K562 (cell line): ENCODE results near the gene U2SURP. TPM values are rescaled to one million over a fixed set of nuclear protein-coding genes. Genes with fewer than 3 reads are reported as not detected.

Source experiments
- ATAC-seq: fragments of 200-7000 bp; cut with Tn5 transposase; 3 replicates; pipeline ENCODE4 v1.9.1; 2020; ENCODE audit warnings: moderate library complexity
- BruUV-seq: library from RNA; stranded (reverse); fragments of 400-500 nt; replicated peaks from 2 replicates; lab custom pipeline; 2021; lab: Mats Ljungman, UMichigan
- CTCF ChIA-PET: fragments of 300-600 bp; formaldehyde crosslinking; extraction: SDS; loops from one replicate; lab custom pipeline; 2021; ENCODE audit warnings: low intra/inter-chr PET ratio; lab: Yijun Ruan, JAX
- POLR2A ChIA-PET: fragments of 300-600, 350-650 bp; sonication (Branson Sonifier 250); formaldehyde crosslinking; extraction: SDS; loops from one replicate; lab custom pipeline; 2021; ENCODE audit warnings: antibody characterized with exemption, inconsistent platforms; lab: Yijun Ruan, JAX
- DNase-seq, 4 experiments: peaks; one replicate each; pipeline versions ENCODE4 v3.0.0 to v3.0.0-alpha.2; 2011 to 2018; ENCODE audit warnings: low spot score in 3 of 4, mixed read lengths in 3 of 4; ENCODE audit errors: extremely low read depth in 1 of 4
- FAIRE-seq: peaks from 2 replicates; lab custom pipeline; 2011; peaks lifted over from hg19 to GRCh38; lab: Jason Lieb, UNC
- H2AFZ ChIP-seq: 2 replicates; pipeline ENCODE4 v1.6.0; 2011; ENCODE audit warnings: low read depth, low read length, control low read depth, inconsistent platforms
- H3K27ac ChIP-seq: fragments of 200-600 bp; 3 replicates; pipeline ENCODE4 v1.8.0; 2011; ENCODE audit warnings: low read depth, mild to moderate bottlenecking, control low read depth, inconsistent platforms, low read length, moderate library complexity, mixed read lengths; ENCODE audit errors: extremely low read depth
- H3K27me3 ChIP-seq, 2 experiments: fragments of 300-600 bp in 1 of 2; 2 replicates in 1 of 2; 3 replicates in 1 of 2; pipeline versions ENCODE4 v1.6.0 to v1.8.0; 2011; ENCODE audit warnings: inconsistent platforms in 2 of 2, low read length in 2 of 2, mild to moderate bottlenecking in 1 of 2, mixed read lengths in 1 of 2, moderate library complexity in 1 of 2; ENCODE audit not compliant: control insufficient read depth in 2 of 2, insufficient read depth in 2 of 2
- H3K36me3 ChIP-seq: fragments of 300-600 bp; 3 replicates; pipeline ENCODE4 v1.8.0; 2011; ENCODE audit warnings: mild to moderate bottlenecking, low read length, inconsistent platforms; ENCODE audit not compliant: control insufficient read depth, insufficient read depth
- H3K4me1 ChIP-seq, 2 experiments: fragments of 200-600 bp in 1 of 2; replicated peaks in 1 of 2; 2 replicates in 1 of 2; 3 replicates in 1 of 2; pipeline versions ENCODE4 v1.5.1 to v1.8.0; 2011; ENCODE audit warnings: inconsistent platforms in 2 of 2, low read length in 2 of 2, mild to moderate bottlenecking in 1 of 2, mixed read lengths in 1 of 2, moderate library complexity in 1 of 2; ENCODE audit not compliant: control insufficient read depth in 2 of 2, insufficient read depth in 2 of 2
- H3K4me2 ChIP-seq: 2 replicates; pipeline ENCODE4 v1.6.1; 2011; ENCODE audit warnings: low read length, control low read depth, inconsistent platforms, mixed read lengths; ENCODE audit not compliant: insufficient read depth
- H3K4me3 ChIP-seq: fragments of 200-600 bp; sonication (generic), shearing (Covaris generic); 2 replicates; pipeline ENCODE4 v1.5.1; 2016; ENCODE audit warnings: control low read depth, inconsistent platforms
- H3K79me2 ChIP-seq: fragments of 200-600 bp; 3 replicates; pipeline ENCODE4 v1.8.0; 2011; ENCODE audit warnings: low read length, inconsistent platforms; ENCODE audit not compliant: control insufficient read depth, insufficient read depth
- H3K9ac ChIP-seq, 2 experiments: 2 replicates each; pipeline versions ENCODE4 v1.6.0 to v1.6.1; 2011; ENCODE audit warnings: low read depth in 2 of 2, low read length in 2 of 2, control low read depth in 1 of 2, inconsistent platforms in 1 of 2, mild to moderate bottlenecking in 1 of 2, mixed read lengths in 1 of 2; ENCODE audit not compliant: insufficient read depth in 1 of 2
- H3K9me1 ChIP-seq: one replicate; pipeline ENCODE4 v1.6.0; 2011; ENCODE audit warnings: inconsistent platforms, mild to moderate bottlenecking, low read length, moderate library complexity; ENCODE audit not compliant: control insufficient read depth, insufficient read depth
- H3K9me3 ChIP-seq: replicated peaks from 2 replicates; pipeline ENCODE4 v1.5.1; 2011; ENCODE audit warnings: low read depth, low read length, inconsistent platforms; ENCODE audit not compliant: control insufficient read depth, insufficient read depth
- H4K20me1 ChIP-seq: replicated peaks from 2 replicates; pipeline ENCODE4 v1.6.1; 2011; ENCODE audit warnings: low read length, inconsistent platforms, mixed read lengths; ENCODE audit not compliant: control insufficient read depth, insufficient read depth
- CC2D1A ChIP-seq: fragments of 450-650 bp; IDR thresholded peaks from 2 replicates; pipeline ENCODE4 v1.6.1; 2017; ENCODE audit warnings: mild to moderate bottlenecking
- CSDE1 ChIP-seq, 2 experiments: fragments of 450-650 bp; IDR thresholded peaks; 2 replicates each; pipeline ENCODE4 v1.6.1; 2016; ENCODE audit warnings: mild to moderate bottlenecking in 1 of 2
- DLX4 ChIP-seq: fragments of 250-450 bp; sonication (Bioruptor Pico); IDR thresholded peaks from 2 replicates; pipeline ENCODE4 v1.6.1; 2021; ENCODE audit warnings: mild to moderate bottlenecking
- KAT2B ChIP-seq: IDR thresholded peaks from one replicate; pipeline ENCODE4 v1.6.1; 2012; ENCODE audit warnings: low read depth, mild to moderate bottlenecking, control low read depth, inconsistent platforms, low read length, moderate library complexity
- LARP7 ChIP-seq: fragments of 450-650 bp; IDR thresholded peaks from 2 replicates; pipeline ENCODE4 v1.6.1; 2016
- MXD1 ChIP-seq: fragments of 250-450 bp; sonication (Bioruptor Pico); IDR thresholded peaks from 2 replicates; pipeline ENCODE4 v1.8.0; 2021; ENCODE audit warnings: borderline replicate concordance, mild to moderate bottlenecking, moderate library complexity; ENCODE audit not compliant: poor library complexity, severe bottlenecking
- MYNN ChIP-seq, 2 experiments: sonication (generic); formaldehyde crosslinking in 1 of 2; IDR thresholded peaks; 2 replicates each; pipeline versions ENCODE4 v1.5.0 to v1.6.1; 2016 to 2020; ENCODE audit warnings: antibody characterized with exemption in 1 of 2, missing genetic modification reagents in 1 of 2
- NFIC ChIP-seq: fragments of 450-650 bp; IDR thresholded peaks from 2 replicates; pipeline ENCODE4 v1.6.1; 2017; ENCODE audit warnings: mild to moderate bottlenecking, inconsistent platforms
- NONO ChIP-seq, 2 experiments: fragments of 200-400 bp in 1 of 2; fragments of 450-650 bp in 1 of 2; formaldehyde crosslinking in 1 of 2; IDR thresholded peaks; 2 replicates each; pipeline ENCODE4 v1.6.1; 2017; ENCODE audit warnings: low read depth in 2 of 2, mild to moderate bottlenecking in 2 of 2, moderate library complexity in 2 of 2, low read length in 1 of 2
- NR1H2 ChIP-seq: sonication (generic); formaldehyde crosslinking; IDR thresholded peaks from 2 replicates; pipeline ENCODE4 v1.4.0; 2020; ENCODE audit warnings: mild to moderate bottlenecking, missing genetic modification reagents
- PHF21A ChIP-seq: fragments of 450-650 bp; IDR thresholded peaks from 2 replicates; pipeline ENCODE4 v1.6.1; 2017; ENCODE audit warnings: low read depth, borderline replicate concordance
- SMARCA5 ChIP-seq: fragments of 450-650 bp; IDR thresholded peaks from 2 replicates; pipeline ENCODE4 v1.6.1; 2016
- TCF3 ChIP-seq: sonication (generic); formaldehyde crosslinking; IDR thresholded peaks from 2 replicates; pipeline ENCODE4 v1.4.0; 2020; ENCODE audit warnings: mild to moderate bottlenecking, missing genetic modification reagents
- ZNF717 ChIP-seq: fragments of 250-450 bp; sonication (Bioruptor Pico); IDR thresholded peaks from 2 replicates; pipeline ENCODE4 v1.5.0; 2021
- WGBS: fragments of 100-300 bp; shearing (Covaris generic); methylation state at CpG from one replicate; pipeline ENCODE4 v1.1.6; 2016; ENCODE audit warnings: low coverage, mixed read lengths; ENCODE audit not compliant: insufficient coverage; ENCODE audit errors: missing lambda C conversion rate; 5-methylcytosine and 5-hydroxymethylcytosine counted together
- in situ Hi-C: fragments of 300-500 bp; cut with MboI; formaldehyde crosslinking; loops from 4 replicates; pipeline ENCODE4 v1.15.0; 2018; ENCODE audit warnings: inconsistent platforms, mixed read lengths
- intact Hi-C: fragments of 100-400 bp; cut with micrococcal nuclease; formaldehyde crosslinking; loops from 2 replicates; pipeline ENCODE4 v1.14.2; 2022
- polyA plus RNA-seq, 8 experiments: library from polyadenylated mRNA; depleted of rRNA in 4 of 8; stranded (reverse) in 5 of 8; unstranded in 3 of 8; fragments of >200 nt; fragmentation: Nextera tagmentation in 2 of 8; fragmentation: Illumina TruSeq in 1 of 8; extraction: Ambion mirVana in 2 of 8; extraction: Trizol in 1 of 8; gene quantifications; 2 replicates each; pipeline versions ENCODE4 v1.2.1 to v1.2.3, GENCODE V29; 2011 to 2014; ENCODE audit warnings: inconsistent platforms in 1 of 8, missing spikeins in 1 of 8
- total RNA-seq, 7 experiments: library from RNA; depleted of rRNA in 6 of 7; stranded (reverse); fragments of >200 nt in 6 of 7; fragmentation: Illumina TruSeq in 2 of 7; extraction: Trizol in 2 of 7; gene quantifications; 2 replicates each; pipeline versions ENCODE4 v1.2.1 to v1.2.3, GENCODE V29; 2011 to 2021; ENCODE audit warnings: low replicate concordance in 1 of 7
- TF ChIP-seq, protein P1 (sequence below): fragments of 450-650 bp; IDR thresholded peaks from 2 replicates; pipeline ENCODE4 v1.7.0; 2016; ENCODE audit warnings: borderline replicate concordance
- TF ChIP-seq, protein P2 (sequence below): fragments of 450-650 bp; IDR thresholded peaks from 2 replicates; pipeline ENCODE4 v1.6.1; 2017; ENCODE audit warnings: mild to moderate bottlenecking, moderate library complexity

The U2SURP gene
- total and polyA plus RNA-seq, 9 of the 15 experiments (the other 6 are each of a cell fraction or from before 2014, with no cell fraction given) = 128 to 322 (median 191) TPM

DNA sequence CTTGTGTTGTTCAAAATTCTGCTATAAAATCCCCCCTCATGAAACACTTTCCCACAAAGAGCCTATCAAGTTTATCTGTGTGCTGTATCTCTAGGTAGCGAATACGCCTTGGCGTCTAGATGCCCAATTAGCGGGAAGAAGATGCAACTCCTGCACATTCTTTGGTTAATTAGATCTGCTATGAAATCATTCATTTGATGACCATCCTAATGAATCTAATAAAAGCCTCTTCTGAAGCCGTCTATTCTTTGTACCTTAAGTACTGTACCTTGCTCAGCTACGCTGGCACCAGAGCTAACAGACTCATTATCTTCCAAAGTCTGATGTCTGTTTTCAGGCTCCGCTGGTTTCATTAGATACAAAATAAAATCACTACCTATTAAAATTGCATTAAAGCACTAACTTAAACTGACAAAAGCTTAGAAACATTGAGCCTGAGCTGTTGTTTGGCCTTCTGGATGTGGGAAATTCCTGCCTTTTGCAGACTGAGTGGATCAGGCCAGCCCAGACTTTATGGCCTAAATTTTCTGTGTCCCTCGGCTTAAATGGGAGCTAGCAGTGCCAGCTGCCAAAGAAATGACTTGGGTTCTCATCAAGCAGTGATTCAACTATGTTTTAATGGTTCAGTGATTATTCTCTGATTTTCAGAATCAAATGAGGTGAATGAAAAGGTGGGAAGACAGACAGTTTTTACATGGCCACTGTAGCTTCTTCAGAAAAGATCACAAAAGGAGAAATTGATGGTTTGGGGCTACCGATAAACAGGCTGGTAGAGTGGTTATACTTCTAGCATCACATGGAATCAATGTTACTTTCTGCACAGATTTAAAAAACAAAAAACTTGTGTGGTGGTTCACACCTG, 89.8 kb downstream of the U2SURP start (continued):
- TF ChIP-seq MYNN (IDR thresholded peaks at IDR 0.05) = no peak
- TF ChIP-seq MYNN (CRISPR knock-in tag; IDR thresholded peaks at IDR 0.05) = no peak

GRCh38 chr3:143092191-143092590, 90.8 kb downstream of the U2SURP start:
- no peaks in the 10 kb centered on the region for H4K20me1 ChIP-seq
- H3K4me3 ChIP-seq = no peak overlapping the region
- H2AFZ ChIP-seq = peak overlapping the region; percentile 64
- ChIA-PET CTCF (no interaction called here), POLR2A (interaction anchor here (0.6 to 1.2 kb wide), 3 partner anchors 20 to 139 kb away, joined by 3 to 4 read pairs (median 4); partner anchors contain the start of gene CHST2)
- ATAC-seq (no peak), FAIRE-seq (peak; percentile 79), DNase-seq (peak in 1 of 4 experiments; percentile 43)
- no peak overlapping the region; a peak in 1 of 4 replicates for H3K9ac ChIP-seq
- peaks cover 4 to 14% of the 10 kb centered on the region in 2 experiments; a peak in 3 of 5 replicates for H3K4me1 ChIP-seq
- 38% methylated on average over 1 of the region's 1 CpG for WGBS
- no peaks in the 10 kb centered on the region for H3K79me2 ChIP-seq
- no peaks in the 10 kb centered on the region for H3K36me3 ChIP-seq
- intact Hi-C loops (no loop called here), in situ Hi-C loops (no loop called here)
- no peak overlapping the region; the same call in 1 of the 2 replicates for H3K4me2 ChIP-seq
- no peak overlapping the region for H3K27ac ChIP-seq
- BruUV-seq = no TSS peak
- no peaks in the 10 kb centered on the region for H3K27me3 ChIP-seq
- H3K9me1 ChIP-seq = no peaks in the 10 kb centered on the region
- peaks cover 9% of the 10 kb centered on the region for H3K9me3 ChIP-seq
- TF ChIP-seq NONO (IDR thresholded peaks at IDR 0.05; ENCODE audit: low read depth in 2 of 2, low read length in 1 of 2) = no peak
- no peak for TF ChIP-seq NR1H2 (CRISPR knock-in tag)
- TF ChIP-seq DLX4 (CRISPR knock-in tag) = no peak
- TF ChIP-seq TCF3 (CRISPR knock-in tag) = peak; percentile 58
- no peak for TF ChIP-seq CSDE1 (IDR thresholded peaks at IDR 0.05)
- TF ChIP-seq NFIC = peak; percentile 41
- no peak for TF ChIP-seq ZNF717 (CRISPR knock-in tag)
- peak; percentile 52; the same call in 1 of the 2 replicates for TF ChIP-seq CC2D1A
- no peak for TF ChIP-seq PHF21A
- no peak for TF ChIP-seq MXD1 (CRISPR knock-in tag)
- peak; percentile 84; the same call in 1 of the 2 replicates for TF ChIP-seq SMARCA5
- TF ChIP-seq LARP7 = no peak
- TF ChIP-seq, protein P1, sequence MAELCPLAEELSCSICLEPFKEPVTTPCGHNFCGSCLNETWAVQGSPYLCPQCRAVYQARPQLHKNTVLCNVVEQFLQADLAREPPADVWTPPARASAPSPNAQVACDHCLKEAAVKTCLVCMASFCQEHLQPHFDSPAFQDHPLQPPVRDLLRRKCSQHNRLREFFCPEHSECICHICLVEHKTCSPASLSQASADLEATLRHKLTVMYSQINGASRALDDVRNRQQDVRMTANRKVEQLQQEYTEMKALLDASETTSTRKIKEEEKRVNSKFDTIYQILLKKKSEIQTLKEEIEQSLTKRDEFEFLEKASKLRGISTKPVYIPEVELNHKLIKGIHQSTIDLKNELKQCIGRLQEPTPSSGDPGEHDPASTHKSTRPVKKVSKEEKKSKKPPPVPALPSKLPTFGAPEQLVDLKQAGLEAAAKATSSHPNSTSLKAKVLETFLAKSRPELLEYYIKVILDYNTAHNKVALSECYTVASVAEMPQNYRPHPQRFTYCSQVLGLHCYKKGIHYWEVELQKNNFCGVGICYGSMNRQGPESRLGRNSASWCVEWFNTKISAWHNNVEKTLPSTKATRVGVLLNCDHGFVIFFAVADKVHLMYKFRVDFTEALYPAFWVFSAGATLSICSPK = no peak
- TF ChIP-seq, protein P2, sequence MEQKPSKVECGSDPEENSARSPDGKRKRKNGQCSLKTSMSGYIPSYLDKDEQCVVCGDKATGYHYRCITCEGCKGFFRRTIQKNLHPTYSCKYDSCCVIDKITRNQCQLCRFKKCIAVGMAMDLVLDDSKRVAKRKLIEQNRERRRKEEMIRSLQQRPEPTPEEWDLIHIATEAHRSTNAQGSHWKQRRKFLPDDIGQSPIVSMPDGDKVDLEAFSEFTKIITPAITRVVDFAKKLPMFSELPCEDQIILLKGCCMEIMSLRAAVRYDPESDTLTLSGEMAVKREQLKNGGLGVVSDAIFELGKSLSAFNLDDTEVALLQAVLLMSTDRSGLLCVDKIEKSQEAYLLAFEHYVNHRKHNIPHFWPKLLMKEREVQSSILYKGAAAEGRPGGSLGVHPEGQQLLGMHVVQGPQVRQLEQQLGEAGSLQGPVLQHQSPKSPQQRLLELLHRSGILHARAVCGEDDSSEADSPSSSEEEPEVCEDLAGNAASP = no peak
- no peak for TF ChIP-seq KAT2B
